ENCODE results near the gene SLC15A4. TPM values are rescaled to one million over a fixed set of nuclear protein-coding genes. Genes with fewer than 3 reads are reported as not detected.
A peak's percentile ranks its signal among the peaks of the same experiment; 100 is the strongest.

Gene SLC15A4
- total RNA-seq (10 to 100 TPM; 15.5 to 17.2 TPM), total RNA-seq (13.1 to 19.4 reads per million in 2 donors)

- ATAC-seq (peak; percentile 93), DNase-seq (peak; percentile 74 to 83 (median 78))
- Mint-ChIP-seq H3K4me1 (peaks cover 19% of the 10 kb centered on the region), H3K27me3 (peaks cover 5% of the 10 kb centered on the region), H3K4me3 (peak within 1 kb of the TSS; percentile 83), H3K27ac (no peak within 1 kb of the TSS), H3K36me3 (ENCODE audit: low read depth) (no peaks in the 10 kb centered on the region)
- no peaks in the 10 kb centered on the region for H3K9me3 ChIP-seq (ENCODE audit: control insufficient read depth, low read length, poor library complexity, severe bottlenecking)
These were observed at the start of gene SLC15A4 for GRCh38 chr12:128823916-128824839. SLC15A4 (minus strand) TSS chr12:128823958; CDS start chr12:128823943, 15 bp downstream.

DNA sequence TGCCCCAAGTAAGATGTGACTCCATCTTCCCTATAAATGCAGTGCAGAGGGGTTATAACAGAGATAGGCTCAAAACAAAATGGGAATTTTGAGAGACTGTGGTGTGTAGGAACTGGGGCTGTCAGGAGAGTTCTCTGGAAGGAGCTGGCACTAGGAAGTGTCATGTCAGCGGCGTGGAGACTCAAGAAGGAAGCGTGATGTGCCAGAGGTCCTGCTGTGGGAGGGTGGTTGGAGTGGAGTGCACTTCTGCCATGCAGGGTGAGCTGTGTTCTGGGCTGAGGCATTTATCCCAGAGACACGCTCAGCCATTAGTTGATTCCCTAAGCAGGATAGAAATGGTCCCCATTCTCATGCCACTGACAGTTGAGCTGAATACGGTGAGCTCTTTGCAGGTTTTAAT, 48.5 kb upstream of the SLC15A4 start:
- no peaks in the 10 kb centered on the region for H3K9me3 ChIP-seq (ENCODE audit: control insufficient read depth, low read length, poor library complexity, severe bottlenecking)
- Mint-ChIP-seq H3K27me3 (peaks cover 10% of the 10 kb centered on the region), H3K27ac (no peak overlapping the region), H3K4me1 (peaks cover 5% of the 10 kb centered on the region), H3K4me3 (no peak overlapping the region), H3K36me3 (ENCODE audit: low read depth) (no peaks in the 10 kb centered on the region)
- DNase-seq (no peak), ATAC-seq (no peak)

GRCh38 chr12:128871516-128871892, 47.7 kb upstream of the SLC15A4 start:
- Mint-ChIP-seq H3K4me1 (peaks cover 5% of the 10 kb centered on the region), H3K27ac (no peak overlapping the region), H3K27me3 (peaks cover 10% of the 10 kb centered on the region), H3K4me3 (no peak overlapping the region), H3K36me3 (ENCODE audit: low read depth) (no peaks in the 10 kb centered on the region)
- DNase-seq = no peak
- no peak for ATAC-seq
- H3K9me3 ChIP-seq (ENCODE audit: control insufficient read depth, low read length, poor library complexity, severe bottlenecking) = no peaks in the 10 kb centered on the region

- Mint-ChIP-seq H3K36me3 (ENCODE audit: low read depth) (no peaks in the 10 kb centered on the region), H3K4me3 (no peak overlapping the region), H3K4me1 (peaks cover 5% of the 10 kb centered on the region), H3K27ac (no peak overlapping the region), H3K27me3 (peaks cover 5% of the 10 kb centered on the region)
- no peak for DNase-seq
- H3K9me3 ChIP-seq (ENCODE audit: control insufficient read depth, low read length, poor library complexity, severe bottlenecking) = no peaks in the 10 kb centered on the region
- ATAC-seq = no peak
These were observed 43.7 kb upstream of the SLC15A4 start for GRCh38 chr12:128867466-128867865.

GRCh38 chr12:128864516-128865186, 40.9 kb upstream of the SLC15A4 start:
- H3K9me3 ChIP-seq (ENCODE audit: control insufficient read depth, low read length, poor library complexity, severe bottlenecking) = no peaks in the 10 kb centered on the region
- H3K36me3 Mint-ChIP-seq (ENCODE audit: low read depth) = no peaks in the 10 kb centered on the region
- H3K27me3 Mint-ChIP-seq = peaks cover 15% of the 10 kb centered on the region
- DNase-seq = no peak
- no peak for ATAC-seq
- no peak overlapping the region for H3K27ac Mint-ChIP-seq
- peaks cover 3% of the 10 kb centered on the region for H3K4me1 Mint-ChIP-seq
- H3K4me3 Mint-ChIP-seq = no peak overlapping the region

GRCh38 chr12:128863957-128864356, 40.2 kb upstream of the SLC15A4 start:
- Mint-ChIP-seq H3K36me3 (ENCODE audit: low read depth) (no peaks in the 10 kb centered on the region), H3K27ac (no peak overlapping the region), H3K27me3 (peaks cover 22% of the 10 kb centered on the region), H3K4me1 (peaks cover 3% of the 10 kb centered on the region), H3K4me3 (no peak overlapping the region)
- H3K9me3 ChIP-seq (ENCODE audit: control insufficient read depth, low read length, poor library complexity, severe bottlenecking) = no peaks in the 10 kb centered on the region
- ATAC-seq (no peak), DNase-seq (no peak)

- no peak for DNase-seq
- ATAC-seq = no peak
- H3K36me3 Mint-ChIP-seq (ENCODE audit: low read depth) = no peaks in the 10 kb centered on the region
- H3K27me3 Mint-ChIP-seq = peaks cover 30% of the 10 kb centered on the region
- H3K27ac Mint-ChIP-seq = no peak overlapping the region
- peaks cover under 1% of the 10 kb centered on the region for H3K4me1 Mint-ChIP-seq
- H3K9me3 ChIP-seq (ENCODE audit: control insufficient read depth, low read length, poor library complexity, severe bottlenecking) = no peaks in the 10 kb centered on the region
- no peak overlapping the region for H3K4me3 Mint-ChIP-seq
These were observed 37.7 kb upstream of the SLC15A4 start for GRCh38 chr12:128861226-128862016.

GRCh38 chr12:128859311-128859710, 35.6 kb upstream of the SLC15A4 start:
- H3K27me3 Mint-ChIP-seq = peaks cover 47% of the 10 kb centered on the region
- peaks cover 2% of the 10 kb centered on the region for H3K4me1 Mint-ChIP-seq
- no peak for ATAC-seq
- H3K27ac Mint-ChIP-seq = no peak overlapping the region
- H3K4me3 Mint-ChIP-seq = no peak overlapping the region
- DNase-seq = no peak
- H3K9me3 ChIP-seq (ENCODE audit: control insufficient read depth, low read length, poor library complexity, severe bottlenecking) = no peaks in the 10 kb centered on the region
- H3K36me3 Mint-ChIP-seq (ENCODE audit: low read depth) = no peaks in the 10 kb centered on the region

- no peak overlapping the region for H3K4me3 Mint-ChIP-seq
- no peak for DNase-seq
- peaks cover 2% of the 10 kb centered on the region for H3K4me1 Mint-ChIP-seq
These were observed 33.5 kb upstream of the SLC15A4 start for GRCh38 chr12:128857133-128857763.

DNA sequence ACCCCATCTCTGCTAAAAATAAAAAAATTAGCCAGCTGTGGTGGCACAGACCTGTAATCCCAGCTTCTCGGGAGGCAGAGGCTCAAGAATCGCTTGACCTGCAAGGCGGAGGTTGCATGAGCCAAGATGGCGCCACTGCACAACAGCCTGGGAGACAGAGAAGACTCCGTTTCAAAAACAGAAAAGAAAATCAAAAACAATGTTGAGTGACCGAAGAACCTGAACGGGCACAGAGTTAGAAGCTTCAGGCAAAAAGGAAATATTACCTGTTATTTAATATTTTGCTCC, 33.0 kb upstream of the SLC15A4 start:
- ATAC-seq = no peak
- H3K4me1 Mint-ChIP-seq = peaks cover 2% of the 10 kb centered on the region
- no peaks in the 10 kb centered on the region for H3K9me3 ChIP-seq (ENCODE audit: control insufficient read depth, low read length, poor library complexity, severe bottlenecking)
- no peak overlapping the region for H3K4me3 Mint-ChIP-seq
- peaks cover 61% of the 10 kb centered on the region for H3K27me3 Mint-ChIP-seq
- DNase-seq = no peak
- peaks cover 2% of the 10 kb centered on the region for H3K36me3 Mint-ChIP-seq (ENCODE audit: low read depth)
- no peak overlapping the region for H3K27ac Mint-ChIP-seq

More at GRCh38 chr12:128857133-128857763, 33.5 kb upstream of the SLC15A4 start:
- no peak for ATAC-seq
- no peaks in the 10 kb centered on the region for H3K9me3 ChIP-seq (ENCODE audit: control insufficient read depth, low read length, poor library complexity, severe bottlenecking)
- peaks cover 2% of the 10 kb centered on the region for H3K36me3 Mint-ChIP-seq (ENCODE audit: low read depth)
- peaks cover 56% of the 10 kb centered on the region for H3K27me3 Mint-ChIP-seq
- H3K27ac Mint-ChIP-seq = no peak overlapping the region

DNA sequence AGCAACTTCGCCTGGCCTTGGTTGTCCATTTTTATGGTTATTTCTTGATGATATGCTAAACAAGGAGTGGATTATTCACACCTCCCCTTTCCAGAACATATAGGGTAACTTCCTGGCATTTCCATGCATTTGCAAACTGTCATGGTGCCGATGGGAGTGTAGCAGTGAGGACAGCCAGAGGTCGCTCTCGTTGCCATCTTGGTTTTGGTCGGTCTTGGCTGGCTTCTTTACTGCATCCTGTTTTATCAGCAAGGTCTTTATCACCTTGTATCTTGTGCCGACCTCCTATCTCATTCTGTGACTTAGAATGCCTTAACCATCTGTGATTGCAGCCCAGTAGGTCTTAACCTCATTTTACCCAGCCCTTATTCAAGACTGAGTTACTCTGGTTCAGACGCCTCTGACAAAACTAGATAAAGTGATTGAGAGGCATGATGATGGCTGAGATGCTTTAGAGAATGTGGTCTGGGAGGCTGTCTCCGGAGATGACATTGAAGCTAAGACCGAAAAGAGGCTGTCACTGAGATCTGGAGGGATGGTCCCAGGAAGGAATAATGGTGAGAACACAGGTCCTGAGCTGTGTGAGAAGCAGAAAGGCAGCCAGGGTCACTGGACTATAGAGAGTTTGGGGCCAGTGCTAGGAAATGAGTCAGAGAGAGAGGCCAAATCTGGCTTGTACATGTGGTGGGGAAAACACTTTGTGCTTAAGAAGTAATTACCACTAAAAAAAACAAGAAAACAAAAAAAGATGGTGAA, 32.5 kb upstream of the SLC15A4 start:
- H3K4me3 Mint-ChIP-seq = no peak overlapping the region
- H3K4me1 Mint-ChIP-seq = peaks cover 2% of the 10 kb centered on the region
- no peak overlapping the region for H3K27ac Mint-ChIP-seq
- peaks cover 2% of the 10 kb centered on the region for H3K36me3 Mint-ChIP-seq (ENCODE audit: low read depth)
- peaks cover 61% of the 10 kb centered on the region for H3K27me3 Mint-ChIP-seq
- no peak for DNase-seq
- no peak for ATAC-seq
- no peaks in the 10 kb centered on the region for H3K9me3 ChIP-seq (ENCODE audit: control insufficient read depth, low read length, poor library complexity, severe bottlenecking)

DNA sequence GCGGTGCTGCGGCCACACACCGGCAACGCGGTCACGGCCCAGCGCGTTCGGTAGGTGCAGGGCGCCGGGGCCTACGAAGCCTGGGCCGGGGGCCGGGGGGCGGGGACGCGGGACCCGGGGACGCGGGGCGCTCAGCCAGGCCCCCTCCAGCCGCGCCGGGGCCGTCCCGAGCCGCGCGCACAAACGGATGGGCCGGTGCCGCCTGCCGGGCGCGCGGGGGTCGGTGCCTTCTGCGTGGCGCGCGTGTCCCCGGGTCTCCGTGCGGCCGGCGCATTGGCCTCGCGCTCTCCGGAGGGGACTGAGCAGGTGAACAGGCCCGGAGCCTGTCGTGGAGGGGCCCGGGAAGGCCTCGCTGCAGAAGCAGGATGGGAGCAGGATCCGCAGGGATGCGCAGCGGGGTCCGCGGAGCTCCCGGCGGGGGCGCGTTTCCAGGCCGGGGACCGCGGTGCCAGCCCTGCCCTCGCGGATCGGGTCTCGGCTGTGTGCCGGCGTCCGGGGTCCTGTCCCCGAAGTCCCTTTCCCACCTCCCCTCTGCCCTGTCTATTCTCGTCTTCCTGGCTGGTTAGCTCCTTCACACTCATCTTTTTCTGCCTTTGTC, 29.9 kb upstream of the SLC15A4 start:
- Mint-ChIP-seq H3K4me3 (peak overlapping the region; percentile 31), H3K4me1 (peaks cover 2% of the 10 kb centered on the region), H3K36me3 (ENCODE audit: low read depth) (peaks cover 2% of the 10 kb centered on the region), H3K27ac (no peak overlapping the region), H3K27me3 (peaks cover 48% of the 10 kb centered on the region)
- DNase-seq = no peak
- ATAC-seq = no peak
- H3K9me3 ChIP-seq (ENCODE audit: control insufficient read depth, low read length, poor library complexity, severe bottlenecking) = no peaks in the 10 kb centered on the region

Measured in T-helper 17 cell (primary cell).